ENCODE results near the gene TMPRSS4. TPM values are rescaled to one million over a fixed set of nuclear protein-coding genes. Genes with fewer than 3 reads are reported as not detected.
A peak's percentile ranks its signal among the peaks of the same experiment; 100 is the strongest.

The TMPRSS4 gene
- polyA plus RNA-seq, 3 donors: not detected

GRCh38 chr11:118157186-118157895, 80.5 kb downstream of the TMPRSS4 start:
- H3K4me1 ChIP-seq (ENCODE audit: control insufficient read depth in 1 of 2, insufficient read depth in 2 of 2, low read length in 2 of 2): peaks cover 10 to 20% of the 10 kb centered on the region in 2 donors
- no peak overlapping the region for H3K27ac ChIP-seq (ENCODE audit: low read depth in 1 of 2, low read length in 2 of 2)
- no peaks in the 10 kb centered on the region for H4K20me1 ChIP-seq (ENCODE audit: insufficient read depth, low read length)
- no peaks in the 10 kb centered on the region for H3K36me3 ChIP-seq (replicated peaks in 1 of 2; ENCODE audit: control insufficient read depth in 1 of 2, insufficient read depth in 2 of 2, low read length in 2 of 2)
- peaks cover 5 to 8% of the 10 kb centered on the region in 2 donors for H3K36me3 Mint-ChIP-seq
- H3K9me3 ChIP-seq (replicated peaks in 1 of 2; ENCODE audit: control insufficient read depth in 1 of 2, insufficient read depth in 1 of 2, low read length in 2 of 2): peaks cover 0 to 22% of the 10 kb centered on the region in 2 donors
- no peak overlapping the region for H3K4me2 ChIP-seq (replicated peaks; ENCODE audit: extremely low read depth, low read length, poor library complexity, severe bottlenecking)
- DNase-seq: no peak
- H3K27ac Mint-ChIP-seq: no peak overlapping the region
- H3K9me3 Mint-ChIP-seq: peaks cover 0 to 9% (median 4%) of the 10 kb centered on the region in 7 donors
- H3K9ac ChIP-seq (ENCODE audit: insufficient read depth, low read length, poor library complexity, severe bottlenecking): no peak overlapping the region
- H3K79me2 ChIP-seq (ENCODE audit: insufficient read depth, low read length): no peaks in the 10 kb centered on the region
- peak overlapping the region in 1 of 2 donors; percentile 66 for H3K4me3 Mint-ChIP-seq
- H2AFZ ChIP-seq (ENCODE audit: insufficient read depth, low read depth, low read length, poor library complexity, severe bottlenecking): no peak overlapping the region
- H3K27me3 Mint-ChIP-seq (ENCODE audit: low read depth in 3 of 3): peaks cover 57 to 73% (median 64%) of the 10 kb centered on the region in 3 donors
- peaks cover 45 to 66% of the 10 kb centered on the region in 2 donors for H3K27me3 ChIP-seq (ENCODE audit: control insufficient read depth in 2 of 2, insufficient read depth in 2 of 2, low read length in 2 of 2)
- intact Hi-C loops (cut with micrococcal nuclease): no loop called here
- H3K4me1 Mint-ChIP-seq: peaks cover 21% of the 10 kb centered on the region
- no peak overlapping the region for H3K4me3 ChIP-seq (replicated peaks in 1 of 3; ENCODE audit: low read depth in 2 of 3, low read length in 3 of 3)
- 69% methylated on average over 8 of the region's 10 CpGs for WGBS (ENCODE audit: insufficient coverage)
- no peak for TF ChIP-seq CTCF (IDR thresholded peaks at IDR 0.05)

- peaks cover 16 to 37% (median 29%) of the 10 kb centered on the region in 3 donors for H3K27me3 Mint-ChIP-seq (ENCODE audit: low read depth in 3 of 3)
- 86% methylated on average over 4 of the region's 6 CpGs for WGBS (ENCODE audit: insufficient coverage)
- intact Hi-C loops (cut with micrococcal nuclease): no loop called here
Observed at GRCh38 chr11:118161786-118162185, 84.9 kb downstream of the TMPRSS4 start.

More at GRCh38 chr11:118161786-118162185, 84.9 kb downstream of the TMPRSS4 start:
- Histone ChIP-seq H3K27ac (ENCODE audit: low read depth in 1 of 2, low read length in 2 of 2) (no peak overlapping the region), H3K4me3 (replicated peaks in 1 of 3; ENCODE audit: low read depth in 2 of 3, low read length in 3 of 3) (no peak overlapping the region), H3K4me1 (ENCODE audit: control insufficient read depth in 1 of 2, insufficient read depth in 2 of 2, low read length in 2 of 2) (peaks cover 0 to 2% of the 10 kb centered on the region in 2 donors), H3K27me3 (ENCODE audit: control insufficient read depth in 2 of 2, insufficient read depth in 2 of 2, low read length in 2 of 2) (peaks cover 10 to 24% of the 10 kb centered on the region in 2 donors), H4K20me1 (ENCODE audit: insufficient read depth, low read length) (no peaks in the 10 kb centered on the region), H3K4me2 (replicated peaks; ENCODE audit: extremely low read depth, low read length, poor library complexity, severe bottlenecking) (no peak overlapping the region), H2AFZ (ENCODE audit: insufficient read depth, low read depth, low read length, poor library complexity, severe bottlenecking) (no peak overlapping the region), H3K79me2 (ENCODE audit: insufficient read depth, low read length) (no peaks in the 10 kb centered on the region), H3K9me3 (replicated peaks in 1 of 2; ENCODE audit: control insufficient read depth in 1 of 2, insufficient read depth in 1 of 2, low read length in 2 of 2) (peaks cover 0 to 5% of the 10 kb centered on the region in 2 donors), H3K9ac (ENCODE audit: insufficient read depth, low read length, poor library complexity, severe bottlenecking) (no peak overlapping the region), H3K36me3 (replicated peaks in 1 of 2; ENCODE audit: control insufficient read depth in 1 of 2, insufficient read depth in 2 of 2, low read length in 2 of 2) (no peaks in the 10 kb centered on the region)
- peaks cover 6% of the 10 kb centered on the region for H3K4me1 Mint-ChIP-seq
- peaks cover 0 to 5% (median 0%) of the 10 kb centered on the region in 7 donors for H3K9me3 Mint-ChIP-seq
- H3K4me3 Mint-ChIP-seq: peak overlapping the region in 1 of 2 donors; percentile 2
- no peak for TF ChIP-seq CTCF (IDR thresholded peaks at IDR 0.05)
- H3K36me3 Mint-ChIP-seq: no peaks in the 10 kb centered on the region
- no peak overlapping the region for H3K27ac Mint-ChIP-seq
- no peak for DNase-seq

Data from CD14-positive monocyte (primary cell).